Effector memory CD8-positive, alpha-beta T cell (primary cell): ENCODE data around the gene ECE1.

Experiments used
- ATAC-seq: fragments of 150-1000 bp; cut with Tn5 transposase; replicated peaks from 2 replicates; pipeline ENCODE4 v1.10.0; 2021; ENCODE audit warnings: mild to moderate bottlenecking, moderate library complexity
- DNase-seq, 3 experiments: peaks; one replicate each; pipeline ENCODE4 v3.0.0; 2021
- H3K27ac Mint-ChIP-seq, 2 donors: one replicate each; pipeline ENCODE4 v1.8.0; 2022; ENCODE audit warnings: mild to moderate bottlenecking in 2 of 2, mixed read lengths in 2 of 2, moderate library complexity in 2 of 2
- H3K27me3 Mint-ChIP-seq, 2 donors: one replicate each; pipeline ENCODE4 v1.8.0; 2022; ENCODE audit warnings: mixed read lengths in 2 of 2
- H3K36me3 Mint-ChIP-seq: one replicate; pipeline ENCODE4 v1.8.0; 2022; ENCODE audit warnings: mild to moderate bottlenecking, moderate library complexity, mixed read lengths; ENCODE audit not compliant: insufficient read depth
- H3K4me1 Mint-ChIP-seq, 2 donors: one replicate each; pipeline ENCODE4 v1.8.0; 2022; ENCODE audit warnings: low read depth in 2 of 2, mixed read lengths in 2 of 2
- H3K4me3 Mint-ChIP-seq, 2 donors: one replicate each; pipeline ENCODE4 v1.8.0; 2022; ENCODE audit warnings: mild to moderate bottlenecking in 2 of 2, mixed read lengths in 2 of 2, moderate library complexity in 2 of 2
- H3K9me3 Mint-ChIP-seq, 2 donors: one replicate each; pipeline ENCODE4 v1.8.0; 2022; ENCODE audit warnings: mixed read lengths in 2 of 2

ECE1 gene

DNA sequence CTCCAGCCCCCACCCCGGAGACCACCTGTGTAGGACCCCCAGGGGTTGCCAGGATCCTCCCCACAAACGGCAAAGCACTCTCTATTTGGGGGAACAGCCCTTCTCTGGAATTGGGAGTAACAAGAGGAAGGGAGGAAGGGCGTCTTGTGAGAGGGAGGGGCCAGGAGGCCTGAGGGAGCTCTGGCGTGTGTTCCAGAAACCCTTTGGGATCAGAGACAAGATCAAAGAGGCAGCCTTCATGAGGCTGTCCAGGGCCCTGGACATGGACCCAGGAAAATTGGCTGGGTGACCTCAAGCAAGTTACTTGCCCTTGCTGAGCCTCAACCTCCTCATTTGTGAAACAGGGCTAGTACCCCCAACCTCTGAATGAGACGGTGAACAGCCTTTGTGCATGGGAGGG is 18.1 kb upstream of the ECE1 start:
- H3K27me3 Mint-ChIP-seq: no peaks in the 10 kb centered on the region
- H3K4me1 Mint-ChIP-seq: peaks cover 26 to 34% of the 10 kb centered on the region in 2 donors
- ATAC-seq (no peak), DNase-seq (no peak)
- H3K36me3 Mint-ChIP-seq: peaks cover 11% of the 10 kb centered on the region
- peak overlapping the region; percentile 86 to 96 for H3K27ac Mint-ChIP-seq
- no peak overlapping the region for H3K4me3 Mint-ChIP-seq
- no peaks in the 10 kb centered on the region for H3K9me3 Mint-ChIP-seq

DNA sequence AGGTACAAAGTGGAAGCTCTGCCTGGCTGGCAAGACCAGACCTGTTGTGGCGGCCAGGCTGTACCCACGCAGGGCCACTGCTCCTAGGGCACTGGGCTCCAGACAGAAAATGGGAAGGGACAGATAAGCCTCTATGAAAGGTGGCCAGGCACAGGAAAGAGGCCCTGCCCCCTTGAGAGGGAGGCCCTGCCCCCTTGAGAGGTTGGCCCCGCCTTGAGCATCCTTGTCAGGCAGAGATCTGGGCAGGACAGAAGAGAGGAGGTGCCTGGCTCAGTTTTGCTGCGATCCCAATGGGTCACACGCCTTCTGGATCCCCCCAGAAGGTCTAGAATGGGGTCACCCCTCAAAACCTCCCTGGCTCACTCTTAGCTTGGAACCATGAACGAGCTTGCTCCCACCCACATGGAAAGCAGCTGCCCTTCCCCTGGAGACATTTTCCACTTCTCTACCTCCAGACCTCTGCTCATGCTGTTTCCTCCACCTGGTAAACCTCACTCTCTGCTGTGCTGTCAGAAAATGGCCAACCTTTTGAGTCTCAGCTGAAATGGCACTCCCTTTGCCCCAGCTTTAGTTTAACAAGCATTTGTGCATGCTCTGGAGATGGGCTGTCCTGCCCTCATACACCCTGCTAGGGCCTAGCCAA is 17.5 kb upstream of the ECE1 start:
- Mint-ChIP-seq H3K4me3 (peak overlapping the region; percentile 37 to 66), H3K27ac (peak overlapping the region; percentile 86 to 96), H3K9me3 (no peaks in the 10 kb centered on the region), H3K36me3 (peaks cover 13% of the 10 kb centered on the region), H3K4me1 (peaks cover 29 to 34% of the 10 kb centered on the region in 2 donors), H3K27me3 (no peaks in the 10 kb centered on the region)
- ATAC-seq (peak; percentile 51), DNase-seq (no peak)

DNA sequence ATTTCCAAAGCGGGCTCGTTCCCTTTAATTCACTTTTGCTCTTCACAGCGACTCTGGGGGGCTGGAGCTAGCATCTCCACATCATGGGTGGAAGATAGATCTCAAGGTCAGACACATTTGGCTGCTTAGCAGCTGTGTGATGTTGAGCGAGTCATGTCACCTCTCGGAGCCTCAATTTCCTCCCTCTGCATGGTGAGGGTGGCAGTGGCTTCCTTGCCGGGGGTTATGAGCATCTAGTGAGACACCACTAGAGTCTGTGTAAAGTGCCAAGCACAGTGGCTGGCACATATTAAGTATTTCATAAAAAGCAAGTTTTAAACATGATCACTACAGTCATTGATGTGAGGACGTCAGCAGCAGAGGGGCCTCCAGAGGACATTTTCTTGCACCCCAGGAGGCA is 16.9 kb upstream of the ECE1 start:
- Mint-ChIP-seq H3K27me3 (no peaks in the 10 kb centered on the region), H3K9me3 (no peaks in the 10 kb centered on the region), H3K27ac (peak overlapping the region; percentile 86 to 96), H3K4me1 (peaks cover 31 to 35% of the 10 kb centered on the region in 2 donors), H3K36me3 (peaks cover 13% of the 10 kb centered on the region), H3K4me3 (peak overlapping the region; percentile 37 to 66)
- ATAC-seq: peak; percentile 91
- peak in 1 of 3 experiments; percentile 20 for DNase-seq

DNA sequence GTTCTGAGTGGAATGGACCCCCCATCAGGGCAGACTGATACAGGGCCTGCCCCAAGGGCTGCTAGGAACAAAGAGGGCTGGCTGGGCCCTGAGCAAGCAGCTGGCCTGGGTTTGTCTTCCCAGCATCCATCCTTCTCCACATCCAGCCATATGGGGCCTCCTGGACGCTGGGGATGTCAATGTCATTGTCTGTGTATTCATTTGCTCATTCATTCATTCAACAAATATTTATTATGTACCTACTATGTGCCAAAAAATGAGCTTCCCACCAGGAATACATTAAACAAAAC is 15.6 kb upstream of the ECE1 start:
- DNase-seq: no peak
- Mint-ChIP-seq H3K9me3 (no peaks in the 10 kb centered on the region), H3K27me3 (no peaks in the 10 kb centered on the region), H3K36me3 (peaks cover 18% of the 10 kb centered on the region), H3K27ac (peak overlapping the region in 1 of 2 donors; percentile 96), H3K4me1 (peaks cover 30 to 35% of the 10 kb centered on the region in 2 donors), H3K4me3 (no peak overlapping the region)
- no peak for ATAC-seq

DNA sequence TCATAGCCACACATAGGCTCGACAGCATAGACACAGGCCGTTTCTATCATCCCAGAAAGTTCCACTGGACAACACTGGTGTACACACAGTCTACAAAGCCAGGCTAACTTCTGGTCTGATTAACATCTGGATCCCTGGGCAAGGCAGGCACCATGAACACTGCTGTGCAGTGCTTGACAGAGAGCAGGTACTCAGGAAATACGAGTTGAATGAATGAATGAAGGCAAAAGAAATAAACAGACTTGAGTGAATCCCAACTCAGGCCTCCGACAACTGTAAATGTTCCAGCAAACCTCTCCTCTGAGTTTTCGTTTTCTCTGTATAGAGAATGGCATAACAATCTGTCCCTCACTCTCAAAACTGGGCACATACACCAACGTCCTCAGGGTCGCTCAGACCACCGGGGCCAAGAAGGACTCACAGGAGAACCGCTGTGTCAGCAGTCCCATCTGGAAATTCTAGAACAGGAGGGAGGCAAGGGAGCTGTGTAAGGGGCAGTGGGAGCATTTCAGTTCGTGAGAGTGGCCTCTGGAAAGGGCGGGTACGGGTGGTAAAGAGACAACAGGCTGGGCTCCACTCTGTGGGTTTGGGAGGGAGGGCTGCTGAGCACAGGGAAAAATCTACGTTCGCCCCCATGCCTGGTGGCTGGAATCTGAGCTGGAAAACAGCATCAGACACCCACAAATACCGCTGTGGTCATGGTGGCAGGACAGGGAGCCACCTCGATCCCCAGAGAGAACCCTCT is 15.1 kb upstream of the ECE1 start:
- peak overlapping the region; percentile 58 to 59 for H3K27ac Mint-ChIP-seq
- no peak for DNase-seq
- no peak overlapping the region for H3K4me3 Mint-ChIP-seq
- no peak for ATAC-seq
- H3K27me3 Mint-ChIP-seq: no peaks in the 10 kb centered on the region
- peaks cover 27 to 30% of the 10 kb centered on the region in 2 donors for H3K4me1 Mint-ChIP-seq
- no peaks in the 10 kb centered on the region for H3K9me3 Mint-ChIP-seq
- H3K36me3 Mint-ChIP-seq: peaks cover 18% of the 10 kb centered on the region

DNA sequence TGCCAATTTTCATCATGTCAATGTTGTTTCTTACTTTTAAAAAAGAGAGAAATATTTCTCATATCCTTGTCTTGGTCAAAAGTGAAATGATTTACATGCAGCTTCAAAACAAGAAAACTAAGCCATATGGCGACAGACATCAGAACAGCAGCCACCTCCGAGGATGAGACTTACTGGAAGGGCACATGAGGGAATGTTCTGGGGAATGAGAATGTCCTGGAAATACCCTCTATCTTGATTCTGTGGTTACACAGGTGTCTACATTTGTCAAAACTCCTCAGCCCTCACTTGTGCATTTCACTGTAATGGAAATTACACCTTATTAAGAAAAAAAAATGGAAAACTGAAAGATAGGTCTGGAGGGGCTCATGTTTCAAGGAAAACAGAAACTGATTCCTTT is 14.2 kb upstream of the ECE1 start:
- H3K36me3 Mint-ChIP-seq: peaks cover 18% of the 10 kb centered on the region
- DNase-seq: no peak
- peak overlapping the region in 1 of 2 donors; percentile 58 for H3K27ac Mint-ChIP-seq
- no peak for ATAC-seq
- H3K4me1 Mint-ChIP-seq: peaks cover 32 to 37% of the 10 kb centered on the region in 2 donors
- H3K4me3 Mint-ChIP-seq: no peak overlapping the region
- H3K9me3 Mint-ChIP-seq: no peaks in the 10 kb centered on the region
- no peaks in the 10 kb centered on the region for H3K27me3 Mint-ChIP-seq

DNA sequence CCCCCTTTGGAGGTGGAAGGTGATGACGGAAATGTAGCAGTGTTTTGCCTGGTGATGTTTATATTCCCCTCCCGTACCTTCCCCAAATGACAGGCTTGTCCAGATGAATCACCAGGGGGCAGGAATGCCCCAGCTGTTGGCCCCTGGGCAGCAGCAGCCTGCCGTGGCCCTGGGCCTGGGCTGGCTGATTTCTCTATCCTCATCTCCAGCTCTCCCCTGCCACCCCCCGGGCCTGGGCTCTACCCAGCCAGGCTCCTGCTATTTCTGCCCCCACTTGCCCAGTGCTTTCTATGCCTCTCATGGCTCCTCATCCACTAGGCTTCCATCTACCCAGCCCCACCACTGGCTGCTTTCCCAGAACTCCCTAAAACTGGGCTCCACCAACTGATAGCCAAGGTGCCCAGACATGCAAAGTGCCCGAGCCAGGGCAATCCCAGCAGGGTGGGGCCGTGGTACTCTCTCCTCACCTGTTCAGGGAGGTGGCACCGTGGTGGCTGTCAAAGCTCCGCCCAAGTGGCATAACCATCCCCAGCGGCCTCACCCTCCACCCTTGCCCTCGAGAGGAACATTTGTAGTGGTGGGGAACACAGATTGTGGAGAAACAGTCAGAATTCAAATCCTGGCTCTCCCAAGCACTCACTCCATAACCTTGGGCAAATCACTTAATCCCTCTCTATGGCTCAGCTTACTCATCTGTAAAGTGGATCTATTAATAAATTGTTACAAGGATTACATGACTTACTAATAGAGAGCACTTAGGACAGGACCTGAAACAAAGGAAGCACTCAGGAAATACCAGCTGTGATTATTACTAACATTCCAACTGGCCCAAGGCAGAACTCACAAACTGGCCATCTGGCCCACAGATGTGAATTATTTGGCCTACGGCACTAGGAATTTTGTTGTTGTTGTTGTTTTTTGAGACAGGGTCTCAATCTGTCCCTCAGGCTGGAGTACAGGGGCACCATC is 12.8 kb upstream of the ECE1 start:
- Mint-ChIP-seq H3K27me3 (no peaks in the 10 kb centered on the region), H3K4me1 (peaks cover 38 to 48% of the 10 kb centered on the region in 2 donors), H3K4me3 (peak overlapping the region in 1 of 2 donors; percentile 7), H3K9me3 (no peaks in the 10 kb centered on the region), H3K36me3 (peaks cover 16% of the 10 kb centered on the region), H3K27ac (peak overlapping the region; percentile 15 to 23)
- DNase-seq (no peak), ATAC-seq (no peak)

DNA sequence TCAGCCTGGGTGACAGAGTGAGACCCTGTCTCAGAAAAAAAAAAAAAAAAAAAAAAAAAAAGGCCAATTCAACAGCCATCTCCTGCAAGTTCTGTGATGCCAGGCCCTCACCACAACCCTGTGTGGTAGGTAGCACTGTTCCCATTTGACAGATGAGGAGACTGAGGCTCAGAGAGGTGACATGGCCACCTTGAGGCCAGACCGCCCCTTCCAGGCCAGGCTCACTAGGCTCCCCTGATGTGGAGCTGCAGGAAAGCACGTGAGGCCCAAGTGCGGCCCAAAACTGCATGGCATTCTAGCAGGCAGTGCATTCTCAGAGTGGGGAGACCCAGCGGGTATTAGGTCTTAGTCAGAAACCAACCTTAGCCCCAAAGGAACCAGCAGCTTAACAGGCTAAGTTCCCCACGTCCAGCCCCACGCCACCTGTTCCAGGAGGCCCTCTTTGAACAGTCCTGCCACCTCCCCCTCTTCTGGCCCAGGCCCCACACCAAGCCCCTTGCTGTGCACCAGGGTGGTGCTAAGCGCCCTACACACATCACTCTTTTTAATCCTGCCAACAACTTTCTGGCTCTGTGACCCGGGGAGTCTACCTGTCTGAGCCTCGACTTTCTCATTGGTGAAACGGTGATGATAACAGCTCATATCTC is 11.7 kb upstream of the ECE1 start:
- Mint-ChIP-seq H3K27ac (peak overlapping the region in 1 of 2 donors; percentile 15), H3K27me3 (no peaks in the 10 kb centered on the region), H3K9me3 (no peaks in the 10 kb centered on the region), H3K4me3 (no peak overlapping the region), H3K4me1 (peaks cover 29 to 38% of the 10 kb centered on the region in 2 donors), H3K36me3 (peaks cover 14% of the 10 kb centered on the region)
- no peak for ATAC-seq
- no peak for DNase-seq

DNA sequence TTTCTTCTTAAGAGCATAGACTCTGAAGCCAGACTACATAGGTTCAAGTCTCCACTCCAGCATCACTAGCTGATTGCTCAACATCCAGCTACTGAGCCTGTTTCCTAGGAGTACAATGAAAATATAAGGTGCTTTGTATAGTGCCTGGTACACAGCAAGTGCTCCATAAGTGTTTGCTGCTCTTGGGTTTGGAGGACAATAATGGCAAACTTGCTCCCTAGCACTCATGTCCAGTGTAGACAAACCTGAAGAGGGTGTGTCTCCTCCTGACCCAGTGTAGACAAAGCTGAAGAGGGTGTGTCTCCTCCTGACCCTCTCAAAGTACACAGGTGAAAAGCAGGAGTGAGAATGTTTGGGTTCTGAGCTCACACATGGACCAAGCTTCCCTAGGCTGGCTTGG is 10.5 kb upstream of the ECE1 start:
- H3K27me3 Mint-ChIP-seq: no peaks in the 10 kb centered on the region
- ATAC-seq: no peak
- no peaks in the 10 kb centered on the region for H3K9me3 Mint-ChIP-seq
- peaks cover 35 to 38% of the 10 kb centered on the region in 2 donors for H3K4me1 Mint-ChIP-seq
- H3K4me3 Mint-ChIP-seq: no peak overlapping the region
- DNase-seq: no peak
- H3K36me3 Mint-ChIP-seq: peaks cover 22% of the 10 kb centered on the region
- H3K27ac Mint-ChIP-seq: no peak overlapping the region

DNA sequence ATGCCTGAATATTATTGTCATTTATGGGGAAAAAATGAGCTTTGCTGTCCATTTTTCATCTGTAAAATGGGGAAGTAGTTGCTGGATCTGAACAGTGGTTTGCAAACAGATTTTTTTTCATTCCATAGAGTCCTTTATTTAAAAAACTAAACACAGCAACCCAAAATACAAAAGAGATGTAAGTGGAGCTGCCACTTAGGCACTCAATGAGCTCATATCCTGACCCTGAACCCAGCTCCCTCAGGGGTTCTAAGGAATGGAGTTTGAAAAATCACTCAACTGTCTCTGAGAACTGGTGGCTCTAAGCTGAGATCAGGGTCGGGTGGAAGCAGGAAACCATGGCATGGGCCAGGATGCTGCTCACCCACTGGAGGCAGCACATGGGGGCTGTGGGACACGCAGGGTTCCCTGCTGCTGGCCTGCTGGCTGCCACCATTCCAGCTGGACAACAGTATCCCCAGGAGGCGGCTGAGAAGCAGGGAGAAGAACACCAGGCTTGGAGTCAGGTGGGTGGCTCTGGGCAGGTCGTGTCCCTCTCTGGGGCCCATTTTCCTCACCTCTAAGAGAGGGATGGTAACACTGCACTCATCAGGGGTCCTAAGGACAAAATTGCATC is 9.6 kb upstream of the ECE1 start:
- Mint-ChIP-seq H3K4me3 (peak overlapping the region in 1 of 2 donors; percentile 19), H3K27me3 (no peaks in the 10 kb centered on the region), H3K4me1 (peaks cover 37 to 39% of the 10 kb centered on the region in 2 donors), H3K36me3 (peaks cover 25% of the 10 kb centered on the region), H3K27ac (peak overlapping the region; percentile 76 to 99), H3K9me3 (no peaks in the 10 kb centered on the region)
- DNase-seq (no peak), ATAC-seq (no peak)

DNA sequence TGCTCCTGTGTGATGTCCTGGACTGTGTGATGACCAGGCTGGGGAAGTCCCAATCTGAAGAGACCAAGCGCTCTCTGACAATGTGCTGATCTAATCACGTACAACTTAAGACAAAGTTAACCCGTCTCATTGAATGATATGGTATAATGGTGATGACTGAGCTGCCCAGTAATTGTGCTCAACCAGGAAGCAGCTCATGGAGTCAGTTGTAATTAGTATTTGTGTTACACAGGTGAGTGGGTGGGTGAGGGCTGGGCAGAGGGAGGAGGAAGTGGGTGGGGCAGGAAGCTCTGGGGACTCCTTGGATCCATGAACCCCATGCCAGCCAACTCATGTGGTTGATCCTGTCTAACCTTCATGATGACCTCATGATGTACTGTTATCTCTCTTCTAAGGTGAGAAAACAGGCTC is 8.7 kb upstream of the ECE1 start:
- Mint-ChIP-seq H3K27ac (peak overlapping the region; percentile 76 to 99), H3K4me3 (no peak overlapping the region), H3K9me3 (no peaks in the 10 kb centered on the region), H3K36me3 (peaks cover 33% of the 10 kb centered on the region), H3K27me3 (no peaks in the 10 kb centered on the region), H3K4me1 (peaks cover 44 to 47% of the 10 kb centered on the region in 2 donors)
- ATAC-seq: no peak
- no peak for DNase-seq

DNA sequence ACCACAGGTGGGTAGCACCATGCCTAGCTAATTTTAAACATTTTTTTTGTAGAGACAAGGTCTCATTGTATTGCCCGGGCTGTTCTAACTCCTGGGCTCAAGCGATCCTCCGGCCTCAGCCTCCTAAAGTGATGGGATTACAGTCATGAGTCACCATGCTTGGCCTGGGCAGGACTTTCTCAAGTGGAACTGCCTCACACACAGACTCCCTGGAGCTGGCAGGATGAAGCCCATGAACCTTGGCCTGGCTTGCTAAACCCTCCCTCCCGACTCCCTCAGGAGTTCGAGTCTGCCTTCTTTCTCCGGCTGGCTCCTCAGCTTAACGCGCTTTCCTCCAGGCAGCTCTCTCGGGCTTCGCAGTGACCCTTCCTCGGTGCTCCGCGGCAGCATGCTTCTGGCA is 7.7 kb upstream of the ECE1 start:
- Mint-ChIP-seq H3K27ac (peak overlapping the region; percentile 96 to 99), H3K4me3 (no peak overlapping the region), H3K4me1 (peaks cover 50 to 53% of the 10 kb centered on the region in 2 donors), H3K9me3 (no peaks in the 10 kb centered on the region), H3K27me3 (no peaks in the 10 kb centered on the region), H3K36me3 (peaks cover 39% of the 10 kb centered on the region)
- ATAC-seq (no peak), DNase-seq (no peak)
